ENCODE measurements around the gene RYK. TPM values are rescaled to one million over a fixed set of nuclear protein-coding genes. Genes with fewer than 3 reads are reported as not detected.

The RYK gene
- total and polyA plus RNA-seq, 4 donors, result 7.5 to 36.1 (median 15.3) TPM

GRCh38 chr3:134197681-134198261 lies 52.9 kb downstream of the RYK start:
- no peak overlapping the region for H3K4me3 ChIP-seq (ENCODE audit: low read depth in 1 of 3, low read length in 3 of 3)
- no peak overlapping the region for H3K27ac ChIP-seq (ENCODE audit: low read depth in 1 of 2, low read length in 2 of 2)
- peaks cover 2 to 15% (median 11%) of the 10 kb centered on the region in 4 donors for H3K36me3 ChIP-seq (ENCODE audit: control insufficient read depth in 4 of 4, insufficient read depth in 3 of 4, low read depth in 1 of 4, low read length in 3 of 4)
- TF ChIP-seq EGR1 (IDR thresholded peaks at IDR 0.05; ENCODE audit: low read depth in 2 of 2) (no peak), YY1 (IDR thresholded peaks at IDR 0.05) (no peak), FOXA1 (IDR thresholded peaks at IDR 0.05) (no peak), CTCF (IDR thresholded peaks at IDR 0.05; ENCODE audit: low read depth, low read length, missing input control) (peak; percentile 63), NR2F2 (IDR thresholded peaks at IDR 0.05) (no peak), RXRA (IDR thresholded peaks at IDR 0.05) (no peak), JUND (IDR thresholded peaks at IDR 0.05) (no peak), RAD21 (IDR thresholded peaks at IDR 0.05) (peak; percentile 82 to 86), HNF4G (IDR thresholded peaks at IDR 0.05) (no peak), HNF4A (conservative IDR thresholded peaks at IDR 0.05) (no peak)
- WGBS, result 9% methylated on average over 2 of the region's 2 CpGs
- no peaks in the 10 kb centered on the region for H3K9me3 ChIP-seq (ENCODE audit: control insufficient read depth in 4 of 4, low read length in 3 of 4)
- no peaks in the 10 kb centered on the region for H3K4me1 ChIP-seq (ENCODE audit: control insufficient read depth in 4 of 4, insufficient read depth in 4 of 4, low read length in 3 of 4)
- no peak overlapping the region for H3K9ac ChIP-seq (ENCODE audit: low read depth in 1 of 2, low read length in 2 of 2)
- no peak for DNase-seq (ENCODE audit: low spot score)
- H3K27me3 ChIP-seq (ENCODE audit: control insufficient read depth in 4 of 4, insufficient read depth in 4 of 4, low read length in 3 of 4), result no peaks in the 10 kb centered on the region

- H3K4me1 ChIP-seq (ENCODE audit: control insufficient read depth in 4 of 4, insufficient read depth in 4 of 4, low read length in 3 of 4), result no peaks in the 10 kb centered on the region
- TF ChIP-seq GABPA (IDR thresholded peaks at IDR 0.05 in 1 of 2, conservative IDR thresholded peaks at IDR 0.05 in 1 of 2), result no peak
- no peak for TF ChIP-seq ATF3 (IDR thresholded peaks at IDR 0.05)
- no peak for TF ChIP-seq RXRA (IDR thresholded peaks at IDR 0.05)
- TF ChIP-seq RAD21 (IDR thresholded peaks at IDR 0.05), result no peak
- DNase-seq (ENCODE audit: low spot score), result no peak
- H3K36me3 ChIP-seq (ENCODE audit: control insufficient read depth in 4 of 4, insufficient read depth in 3 of 4, low read depth in 1 of 4, low read length in 3 of 4), result peaks cover 2 to 11% (median 5%) of the 10 kb centered on the region in 4 donors
- no peak overlapping the region for H3K4me3 ChIP-seq (ENCODE audit: low read depth in 1 of 3, low read length in 3 of 3)
- no peak overlapping the region for H3K27ac ChIP-seq (ENCODE audit: low read depth in 1 of 2, low read length in 2 of 2)
- no peak overlapping the region for H3K9ac ChIP-seq (ENCODE audit: low read depth in 1 of 2, low read length in 2 of 2)
- WGBS, result 87% methylated on average over 2 of the region's 2 CpGs
- H3K27me3 ChIP-seq (ENCODE audit: control insufficient read depth in 4 of 4, insufficient read depth in 4 of 4, low read length in 3 of 4), result no peaks in the 10 kb centered on the region
- no peaks in the 10 kb centered on the region for H3K9me3 ChIP-seq (ENCODE audit: control insufficient read depth in 4 of 4, low read length in 3 of 4)
Observed at GRCh38 chr3:134194247-134194646, 56.4 kb downstream of the RYK start.

GRCh38 chr3:134190250-134190649 lies 60.4 kb downstream of the RYK start:
- no peak overlapping the region for H3K4me3 ChIP-seq (ENCODE audit: low read depth in 1 of 3, low read length in 3 of 3)
- no peak for DNase-seq (ENCODE audit: low spot score)
- no peaks in the 10 kb centered on the region for H3K9me3 ChIP-seq (ENCODE audit: control insufficient read depth in 4 of 4, low read length in 3 of 4)
- no peak for TF ChIP-seq RXRA (IDR thresholded peaks at IDR 0.05)
- no peak for TF ChIP-seq NR2F2 (IDR thresholded peaks at IDR 0.05)
- TF ChIP-seq HNF4G (IDR thresholded peaks at IDR 0.05), result no peak
- H3K27ac ChIP-seq (ENCODE audit: low read depth in 1 of 2, low read length in 2 of 2), result no peak overlapping the region
- H3K27me3 ChIP-seq (ENCODE audit: control insufficient read depth in 4 of 4, insufficient read depth in 4 of 4, low read length in 3 of 4), result no peaks in the 10 kb centered on the region
- no peak overlapping the region for H3K9ac ChIP-seq (ENCODE audit: low read depth in 1 of 2, low read length in 2 of 2)
- no peaks in the 10 kb centered on the region for H3K4me1 ChIP-seq (ENCODE audit: control insufficient read depth in 4 of 4, insufficient read depth in 4 of 4, low read length in 3 of 4)
- peaks cover 2 to 11% (median 5%) of the 10 kb centered on the region in 4 donors for H3K36me3 ChIP-seq (ENCODE audit: control insufficient read depth in 4 of 4, insufficient read depth in 3 of 4, low read depth in 1 of 4, low read length in 3 of 4)
- 96% methylated on average over 3 of the region's 3 CpGs for WGBS

- TF ChIP-seq ATF3 (IDR thresholded peaks at IDR 0.05), result no peak
- TF ChIP-seq TAF1 (conservative IDR thresholded peaks at IDR 0.05), result no peak
- no peak for TF ChIP-seq JUND (IDR thresholded peaks at IDR 0.05)
- no peak for TF ChIP-seq EGR1 (IDR thresholded peaks at IDR 0.05; ENCODE audit: low read depth in 2 of 2)
- H3K9me3 ChIP-seq (ENCODE audit: control insufficient read depth in 4 of 4, low read length in 3 of 4), result no peaks in the 10 kb centered on the region
- DNase-seq (ENCODE audit: low spot score), result no peak
- H3K4me1 ChIP-seq (ENCODE audit: control insufficient read depth in 4 of 4, insufficient read depth in 4 of 4, low read length in 3 of 4), result no peaks in the 10 kb centered on the region
- no peak overlapping the region for H3K27ac ChIP-seq (ENCODE audit: low read depth in 1 of 2, low read length in 2 of 2)
- no peak overlapping the region for H3K4me3 ChIP-seq (ENCODE audit: low read depth in 1 of 3, low read length in 3 of 3)
- peaks cover 1 to 10% (median 3%) of the 10 kb centered on the region in 4 donors for H3K36me3 ChIP-seq (ENCODE audit: control insufficient read depth in 4 of 4, insufficient read depth in 3 of 4, low read depth in 1 of 4, low read length in 3 of 4)
- no peaks in the 10 kb centered on the region for H3K27me3 ChIP-seq (ENCODE audit: control insufficient read depth in 4 of 4, insufficient read depth in 4 of 4, low read length in 3 of 4)
- H3K9ac ChIP-seq (ENCODE audit: low read depth in 1 of 2, low read length in 2 of 2), result no peak overlapping the region
Observed at GRCh38 chr3:134189849-134190248, 60.8 kb downstream of the RYK start.
